GM19035 (cell line): Measurements from ENCODE around the gene ZNF624.
A peak's percentile ranks its signal among the peaks of the same experiment; 100 is the strongest.
"Not testable (repeated sequence)": the region's sequence is repeated elsewhere in the genome, so short reads cannot be mapped to it uniquely, and the experiment has no call there.

Source experiments
- ATAC-seq: cut with Tn5 transposase; IDR thresholded peaks from one replicate; pipeline ENCODE4 v1.9.1; 2021; ENCODE audit not compliant: unreplicated experiment

The ZNF624 gene

GRCh38 chr17:16653367-16654041 lies at the start of gene ZNF624:
Gene ZNF624, minus strand, starts transcription at chr17:16653850.
- ATAC-seq, result peak; percentile 92

- ATAC-seq, result not testable (repeated sequence)
Measured at GRCh38 chr17:16697603-16698002, 44.0 kb upstream of the ZNF624 start.

DNA sequence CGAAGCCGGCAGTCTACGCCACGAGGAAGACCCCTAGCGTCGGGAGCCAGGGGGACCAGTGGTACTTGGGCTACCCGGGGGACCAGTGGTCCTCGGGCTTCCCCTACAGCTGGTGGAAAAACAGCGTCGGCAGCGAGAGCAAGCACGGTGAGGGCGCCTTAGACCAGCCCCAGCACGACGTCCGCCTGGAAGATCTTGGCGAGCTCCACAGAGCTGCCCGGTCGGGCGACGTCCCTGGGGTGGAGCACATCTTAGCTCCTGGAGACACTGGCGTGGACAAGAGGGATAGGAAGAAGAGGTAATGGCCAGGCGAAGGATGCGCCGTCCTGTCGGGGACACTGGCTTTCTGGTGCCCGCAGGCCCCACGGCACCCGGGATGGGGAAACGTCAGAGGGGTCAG lies 36.8 kb upstream of the ZNF624 start:
- not testable (repeated sequence) for ATAC-seq

GRCh38 chr17:16689731-16690281 lies 36.2 kb upstream of the ZNF624 start, which contains the start of gene CCDC144A:
Gene CCDC144A, plus strand, starts transcription at chr17:16690241. Its CDS starts 160 bp downstream, at chr17:16690401.
- not testable (repeated sequence) for ATAC-seq

DNA sequence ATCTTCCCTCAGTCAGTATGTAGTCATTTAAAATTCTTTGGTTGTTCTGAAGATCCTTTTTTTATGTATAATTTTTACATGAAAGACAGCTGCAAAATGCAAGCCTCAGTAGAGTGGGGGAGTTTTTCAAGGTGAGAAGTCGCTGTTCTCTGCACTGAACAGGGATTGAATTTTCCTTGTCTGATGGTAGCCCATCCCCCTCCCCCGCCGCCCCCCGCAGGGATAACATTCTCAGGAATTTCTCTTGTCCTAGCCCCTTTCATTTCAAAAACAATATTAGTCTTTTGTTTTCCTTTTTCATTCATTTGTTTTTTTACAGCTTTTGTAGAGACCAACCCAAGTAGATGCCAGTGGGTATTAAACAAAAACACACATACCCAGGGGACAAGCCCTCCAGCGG lies 33.5 kb upstream of the ZNF624 start:
- ATAC-seq, result not testable (repeated sequence)

GRCh38 chr17:16686019-16686418 lies 32.4 kb upstream of the ZNF624 start:
- not testable (repeated sequence) for ATAC-seq

DNA sequence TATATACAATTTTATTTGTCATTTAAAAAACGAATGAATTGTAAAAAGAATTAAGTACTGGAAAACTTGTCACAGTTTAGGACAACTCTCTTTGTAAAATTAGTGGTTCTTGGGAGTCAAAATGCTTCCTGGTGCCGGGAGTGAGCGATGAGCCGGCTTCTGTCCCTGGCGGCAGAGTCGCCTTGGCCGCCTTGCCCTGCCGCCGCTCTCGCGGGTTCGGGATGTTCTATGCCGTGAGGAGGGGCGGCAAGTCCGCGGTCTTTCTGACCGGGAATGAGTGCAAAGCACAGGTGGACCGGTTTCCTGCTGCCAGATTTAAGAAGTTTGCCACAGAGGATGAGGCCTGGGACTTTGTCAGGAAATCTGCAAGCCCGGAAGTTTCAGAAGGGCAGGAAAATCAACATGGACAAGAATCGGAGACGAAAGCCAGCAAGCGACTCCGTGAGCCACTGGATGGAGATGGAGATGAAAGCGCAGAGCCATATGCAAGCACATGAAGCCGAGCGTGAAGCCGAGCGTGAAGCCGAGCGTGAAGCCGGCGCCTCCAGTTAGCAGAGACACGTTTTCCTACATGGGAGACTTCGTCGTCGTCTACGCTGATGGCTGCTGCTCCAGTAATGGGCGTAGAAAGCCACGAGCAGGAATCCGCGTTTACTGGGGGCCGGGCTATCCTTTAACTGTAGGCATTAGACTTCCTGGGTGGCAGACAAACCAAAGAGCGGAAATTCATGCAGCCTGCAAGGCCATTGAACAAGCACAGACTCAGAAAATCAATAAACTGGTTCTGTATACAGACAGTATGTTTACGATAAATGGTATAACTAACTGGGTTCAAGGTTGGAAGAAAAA lies 29.9 kb upstream of the ZNF624 start:
- not testable (repeated sequence) for ATAC-seq

DNA sequence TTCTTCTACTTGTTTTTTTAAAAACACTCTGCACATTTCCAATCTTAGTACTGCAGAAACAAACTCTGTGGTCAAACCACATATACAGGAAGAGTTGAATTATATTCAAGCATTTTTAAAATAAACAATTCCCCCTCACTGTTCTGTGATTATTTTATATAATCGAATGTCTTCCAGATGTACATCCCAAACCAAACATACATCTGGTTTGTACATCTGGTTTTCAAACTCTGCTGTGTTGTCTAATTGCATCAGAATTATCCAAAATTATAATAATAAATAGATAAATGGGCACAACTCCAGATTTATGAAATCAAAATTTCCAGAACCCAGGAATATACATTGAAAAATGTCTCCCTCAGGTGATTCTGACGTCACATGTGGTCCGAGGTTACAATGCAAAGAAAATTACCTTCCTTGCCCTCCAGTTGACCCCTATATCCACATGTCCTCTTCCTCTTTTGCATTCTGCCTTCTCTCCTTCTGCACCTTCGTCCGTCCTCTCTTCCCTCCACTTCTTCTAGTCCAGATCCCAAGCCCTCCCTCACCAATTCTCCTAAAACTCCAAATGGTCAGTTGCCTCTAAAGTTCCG lies 23.1 kb upstream of the ZNF624 start:
- ATAC-seq, result no peak

GRCh38 chr17:16666907-16667636 lies 13.4 kb upstream of the ZNF624 start:
- ATAC-seq, result not testable (repeated sequence)

GRCh38 chr17:16666553-16666906 lies 12.9 kb upstream of the ZNF624 start:
- ATAC-seq, result not testable (repeated sequence)

DNA sequence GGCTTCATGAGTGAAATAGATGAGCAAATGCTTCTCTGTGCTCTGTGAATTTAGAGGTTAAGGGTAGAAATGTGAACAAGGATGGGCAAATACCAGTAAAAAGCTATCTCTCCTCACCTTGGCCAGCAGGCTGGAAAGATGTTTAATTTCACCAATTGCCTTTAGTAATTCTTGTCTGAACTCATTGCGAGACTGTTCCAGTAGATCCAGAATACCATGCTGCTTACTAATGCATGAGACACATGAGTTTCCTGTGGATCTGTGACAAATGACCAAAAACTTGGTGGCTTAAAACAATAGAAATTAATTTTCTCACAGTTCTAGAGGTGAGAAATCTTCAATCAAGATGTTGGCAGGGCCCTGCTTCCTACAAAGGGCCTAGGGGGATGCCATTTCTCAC lies 9.3 kb upstream of the ZNF624 start:
- ATAC-seq, result no peak

GRCh38 chr17:16661217-16661616 lies 7.6 kb upstream of the ZNF624 start:
- no peak for ATAC-seq

DNA sequence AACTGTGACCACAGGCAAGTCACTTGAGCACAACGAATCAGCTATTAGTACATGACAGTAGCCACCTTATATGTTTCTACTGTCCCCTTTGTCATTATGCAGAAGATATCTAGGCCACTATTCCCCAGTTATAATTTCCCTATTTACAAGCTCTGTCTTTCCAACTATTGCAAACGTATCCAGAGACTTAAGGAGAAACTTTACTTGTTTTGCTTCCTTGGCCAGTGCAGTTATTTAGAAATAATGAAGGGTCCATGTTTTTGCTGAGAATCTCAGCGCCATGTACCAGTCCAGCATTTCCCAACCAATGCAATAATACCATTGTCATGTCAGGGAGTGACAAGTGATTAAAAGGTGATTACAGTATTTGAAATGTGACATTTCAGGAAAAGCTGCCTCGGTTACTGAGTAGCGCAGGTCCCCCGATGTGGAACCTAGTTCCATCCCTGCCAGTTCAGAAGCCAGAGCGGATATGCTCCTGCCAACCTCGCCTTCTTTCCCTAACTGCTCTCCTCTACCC lies 743 bp downstream of the ZNF624 start:
- peak; percentile 29 for ATAC-seq

DNA sequence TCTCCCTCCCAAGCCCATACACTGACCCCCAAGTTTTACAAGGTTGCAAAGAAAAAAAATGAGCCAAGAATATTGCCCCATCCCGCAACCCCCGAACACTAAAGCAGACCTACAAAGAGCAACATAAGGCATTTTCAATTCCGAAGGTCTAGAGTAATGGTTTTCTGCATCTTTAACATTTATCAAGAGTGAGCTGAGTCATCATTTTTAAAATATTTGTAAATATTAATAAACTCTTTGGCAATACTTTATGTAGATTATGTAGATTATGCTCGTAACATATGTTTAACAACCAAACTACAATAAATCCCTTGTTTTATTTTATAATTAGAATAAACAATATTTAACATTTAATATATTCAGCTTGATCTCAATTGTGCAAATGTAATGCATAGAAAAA lies 1.4 kb downstream of the ZNF624 start:
- ATAC-seq, result no peak

GRCh38 chr17:16649585-16649984 lies 4.1 kb downstream of the ZNF624 start:
- no peak for ATAC-seq

DNA sequence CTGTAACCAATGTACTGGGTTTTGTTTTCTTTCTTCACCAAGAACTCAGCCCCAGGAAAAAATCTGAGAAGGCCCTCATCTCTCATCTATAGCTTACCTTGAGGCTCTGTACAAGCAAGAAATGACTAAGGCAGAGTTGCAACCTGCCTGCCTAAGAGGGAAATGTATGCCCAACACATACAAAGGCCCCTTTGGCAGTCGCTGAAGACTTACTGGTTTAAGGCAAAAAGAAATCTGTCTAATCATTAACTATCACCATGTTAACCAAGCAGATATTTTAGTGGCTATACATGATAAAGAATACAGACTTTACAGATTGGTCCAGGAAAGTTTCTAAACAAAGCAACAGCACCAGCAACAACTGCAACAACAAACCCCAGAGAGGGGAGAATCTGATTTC lies 14.2 kb downstream of the ZNF624 start:
- ATAC-seq, result no peak

DNA sequence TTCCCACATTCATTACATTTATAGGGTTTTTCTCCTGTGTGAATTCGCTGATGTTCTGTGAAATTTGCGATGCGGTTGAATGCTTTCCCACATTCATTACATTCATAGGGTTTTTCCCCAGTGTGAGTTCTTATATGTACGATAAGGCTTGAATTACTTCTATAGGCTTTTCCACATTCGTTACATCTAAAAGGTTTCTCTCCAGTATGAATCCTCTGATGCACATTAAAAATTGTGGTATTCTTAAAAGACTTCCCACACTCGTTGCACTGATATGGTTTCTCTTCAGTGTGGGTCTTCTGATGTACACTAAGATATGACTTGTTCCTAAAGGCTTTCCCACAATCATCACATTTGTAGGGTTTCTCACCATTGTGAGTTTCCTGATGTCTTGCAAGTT lies 30.4 kb downstream of the ZNF624 start:
- ATAC-seq, result no peak

GRCh38 chr17:16622540-16623277 lies 30.9 kb downstream of the ZNF624 start:
- no peak for ATAC-seq

DNA sequence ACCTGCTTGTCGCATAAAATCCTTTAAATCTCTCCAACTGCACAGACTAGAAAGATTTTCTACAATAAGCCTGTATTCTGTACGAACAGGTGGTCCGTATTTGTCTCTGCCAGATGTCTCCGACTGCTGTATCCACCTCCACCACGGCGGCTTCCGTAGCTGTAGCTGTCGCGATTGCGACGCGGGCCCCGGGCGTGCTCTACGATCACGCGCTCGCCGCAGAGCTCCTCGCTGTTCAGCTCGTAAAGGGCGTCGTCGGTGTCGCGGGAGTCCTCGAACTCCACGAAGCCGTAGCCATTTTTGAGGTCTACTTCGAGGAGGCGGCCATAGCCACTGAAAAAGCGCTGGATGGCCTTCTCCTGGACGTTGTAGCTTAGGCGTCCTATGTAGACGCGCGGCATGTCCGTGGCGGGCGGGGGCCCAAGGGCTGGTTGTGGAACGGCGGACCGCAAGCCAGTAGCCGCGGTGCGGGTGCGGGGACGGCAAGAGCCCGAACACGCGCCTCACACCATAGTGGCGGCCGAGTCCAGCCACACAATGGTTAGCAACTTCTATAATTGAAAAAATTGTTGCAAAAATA lies 36.1 kb downstream of the ZNF624 start:
- no peak for ATAC-seq

DNA sequence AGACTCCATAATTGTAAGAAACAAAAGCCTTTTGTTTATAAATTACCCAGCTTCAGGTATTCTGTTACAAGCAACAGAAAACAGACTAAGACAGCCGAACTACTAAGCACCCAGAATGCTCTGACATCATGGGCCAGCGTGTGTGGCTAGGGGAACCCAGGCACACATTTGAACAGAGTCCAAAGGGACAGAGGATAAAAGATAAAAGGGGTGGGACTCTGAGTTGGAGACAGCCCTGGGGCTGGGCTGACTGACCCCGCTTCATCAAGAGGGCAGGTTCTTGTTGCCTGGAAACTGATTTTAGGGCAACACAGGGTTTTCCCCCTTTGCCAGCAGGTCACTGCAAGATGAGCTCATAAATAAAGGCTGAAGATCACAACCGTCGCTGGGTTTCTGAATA lies 54.1 kb downstream of the ZNF624 start:
- no peak for ATAC-seq
